Frontal cortex (tissue), 4 donors: ENCODE data around the gene ZBTB8B. TPM values are rescaled to one million over a fixed set of nuclear protein-coding genes. Genes with fewer than 3 reads are reported as not detected.
A peak's percentile ranks its signal among the peaks of the same experiment; 100 is the strongest.
"Not testable (repeated sequence)": the region's sequence is repeated elsewhere in the genome, so short reads cannot be mapped to it uniquely, and the experiment has no call there.

Experiments
- DNase-seq, 2 donors: peaks; one replicate each; pipeline ENCODE4 v3.0.0; 2012; ENCODE audit warnings: low spot score in 2 of 2
- FAIRE-seq: peaks from 2 replicates; lab custom pipeline; 2012; peaks lifted over from hg19 to GRCh38; lab: Jason Lieb, UNC
- total RNA-seq: library from RNA; depleted of rRNA; stranded (reverse); fragments of >200 nt; gene quantifications from one replicate; pipeline ENCODE4 v1.2.3, GENCODE V29; 2014
- donor health status: control.
- donor health status: control.
- donor health status: control.

The ZBTB8B gene
- total RNA-seq, result 15.9 TPM

DNA sequence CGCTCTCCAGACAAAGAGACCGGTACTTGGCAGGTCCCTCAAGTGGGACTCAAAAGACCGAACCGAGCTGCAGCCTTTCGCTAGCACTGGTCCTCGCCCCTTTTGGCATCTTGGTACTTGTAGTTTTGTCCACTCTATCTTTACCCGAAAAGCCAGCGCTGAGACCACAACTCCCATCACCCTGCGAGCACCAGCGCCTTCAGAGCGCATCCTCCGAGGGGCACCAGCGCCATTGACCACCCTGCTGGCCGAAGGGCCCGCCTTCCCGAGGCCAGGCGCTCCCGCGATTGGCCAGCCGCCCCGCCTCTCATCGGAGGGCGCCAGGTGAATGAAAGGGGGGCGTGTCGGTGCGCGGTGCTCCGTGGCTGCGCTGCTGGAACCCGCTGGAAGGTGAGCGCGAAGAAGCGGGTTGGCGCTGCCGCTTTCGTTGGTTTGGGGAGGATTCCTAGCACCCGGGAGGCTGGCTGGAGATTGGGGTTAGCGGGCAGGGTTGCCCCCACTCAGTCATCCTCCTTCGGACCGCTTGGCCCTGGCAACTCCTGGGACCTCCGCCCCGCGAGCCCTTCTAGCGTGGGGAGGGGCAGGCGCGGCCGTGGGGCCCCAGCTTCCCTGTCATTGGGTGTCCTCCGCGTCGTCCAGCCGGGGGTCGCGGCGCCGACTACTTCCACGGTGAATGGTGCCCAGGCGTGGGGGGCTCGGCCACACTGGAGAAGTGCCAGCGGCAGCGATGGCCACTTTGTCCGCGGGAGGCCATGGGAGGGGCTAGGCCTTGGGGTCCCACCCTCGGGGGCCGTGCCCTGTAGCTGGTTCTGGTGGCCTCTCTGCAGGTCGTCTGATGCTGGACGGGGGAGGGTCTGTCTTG is at the start of gene ZBTB8B:
Gene ZBTB8B (plus strand): TSS at position 357 of the 862 bp plus-strand sequence. CDS start 5,553 bp downstream, outside the sequence.
- DNase-seq (peak; percentile 90 to 91), FAIRE-seq (no peak)

- DNase-seq, result no peak
- no peak for FAIRE-seq
These were observed 43.1 kb upstream of the ZBTB8B start for GRCh38 chr1:32421775-32422174.

DNA sequence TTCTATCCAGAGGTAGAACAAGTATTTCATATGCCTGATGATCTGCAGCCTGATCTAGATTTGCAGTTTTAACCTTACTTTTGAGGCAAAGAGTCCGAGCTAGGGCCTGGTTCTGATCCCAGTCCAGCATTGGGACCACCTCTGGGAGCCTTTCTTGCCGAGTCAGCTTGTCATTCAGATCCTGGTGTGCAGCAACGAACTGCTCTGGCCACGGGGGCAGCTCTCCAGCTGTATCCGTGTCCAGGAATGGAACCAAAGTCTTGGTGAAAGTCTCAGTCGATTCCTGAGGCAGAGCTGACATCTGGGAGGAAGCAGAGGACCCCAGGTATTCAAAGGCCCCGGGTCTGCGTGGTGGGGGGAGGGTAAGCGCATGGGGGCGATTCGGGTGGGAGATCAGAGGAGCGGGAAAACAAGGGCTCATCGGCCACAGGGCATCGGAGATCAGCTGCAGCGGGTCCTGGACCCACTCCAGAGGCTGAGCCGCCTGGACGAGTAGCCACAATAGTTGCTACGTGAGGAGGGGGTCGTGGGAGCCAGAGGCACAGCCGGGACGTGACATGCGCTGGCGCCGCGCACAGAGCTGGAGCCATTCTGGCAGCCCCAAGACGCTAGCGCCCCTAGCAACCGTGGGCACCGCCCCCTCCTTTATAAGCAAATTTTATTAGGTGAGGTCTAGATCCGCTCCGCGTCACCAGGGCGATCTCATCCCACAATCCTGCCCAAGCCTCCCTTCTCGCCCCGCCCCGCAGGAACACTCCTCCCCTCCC is 38.2 kb upstream of the ZBTB8B start:
- peak in 1 of 2 donors; percentile 39 for DNase-seq
- FAIRE-seq, result no peak

DNA sequence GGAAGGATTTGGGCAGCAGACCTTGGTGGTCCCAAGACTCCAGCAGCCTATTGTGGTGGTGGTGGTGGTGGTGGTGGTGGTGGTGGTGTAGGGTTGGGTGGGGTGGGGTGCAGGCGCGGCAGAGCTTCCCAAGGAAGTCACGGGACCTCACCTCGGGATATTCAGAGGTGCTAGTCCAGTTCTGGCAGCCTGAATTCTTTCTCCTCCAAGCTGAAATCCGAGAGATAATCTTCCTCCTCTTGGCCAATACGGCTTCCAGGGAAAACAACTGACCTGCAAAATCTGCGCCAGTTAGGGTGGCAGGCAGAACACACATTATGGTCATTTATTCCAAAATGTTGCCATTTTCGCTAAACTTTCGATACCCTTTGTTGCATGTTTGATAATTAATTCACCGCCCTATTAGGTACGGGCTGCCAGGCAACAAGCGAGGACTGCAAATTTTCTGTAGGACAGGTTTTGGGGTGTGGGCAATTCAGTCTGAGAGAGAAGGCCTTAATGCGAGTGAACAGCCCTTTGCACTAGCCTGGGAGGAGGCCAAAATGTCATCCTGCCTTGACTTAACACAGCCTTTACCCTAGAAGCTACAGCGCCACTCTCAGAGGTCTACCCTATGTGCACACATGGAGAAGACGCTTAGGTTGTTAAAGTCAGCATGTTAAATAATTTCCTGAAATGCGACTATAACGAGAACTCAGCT is 37.5 kb upstream of the ZBTB8B start:
- FAIRE-seq (no peak), DNase-seq (no peak)

GRCh38 chr1:32431736-32432400 is 33.0 kb upstream of the ZBTB8B start:
- DNase-seq (no peak), FAIRE-seq (no peak)

GRCh38 chr1:32438136-32438535 is 26.7 kb upstream of the ZBTB8B start:
- FAIRE-seq, result no peak
- no peak for DNase-seq

DNA sequence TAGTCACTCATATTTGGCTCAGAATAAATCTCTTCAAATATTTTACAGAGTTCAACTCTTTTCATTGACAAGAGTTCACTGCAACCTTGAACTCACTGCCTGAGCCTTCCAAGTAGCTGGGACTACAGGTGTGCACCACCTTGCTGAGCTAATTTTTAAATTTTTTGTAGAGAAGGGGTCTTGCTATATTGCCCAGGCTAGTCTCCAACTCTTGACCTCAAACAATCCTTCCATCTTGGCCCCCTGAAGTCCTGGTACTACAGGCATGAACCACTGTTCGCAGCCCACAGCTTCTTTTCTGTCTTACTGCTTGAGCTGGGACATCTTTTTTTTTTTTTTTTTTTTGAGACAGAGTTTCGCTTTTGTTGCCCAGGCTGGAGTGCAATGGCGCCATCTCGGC is 26.1 kb upstream of the ZBTB8B start:
- not testable (repeated sequence) for DNase-seq, FAIRE-seq

- not testable (repeated sequence) for DNase-seq, FAIRE-seq
These were observed 23.4 kb upstream of the ZBTB8B start for GRCh38 chr1:32441467-32441866.

- FAIRE-seq, result no peak
These were observed 17.2 kb upstream of the ZBTB8B start for GRCh38 chr1:32447469-32448185.

GRCh38 chr1:32448186-32448772 is 16.6 kb upstream of the ZBTB8B start:
- DNase-seq, result not testable (repeated sequence)
- peak; percentile 69 for FAIRE-seq

More at GRCh38 chr1:32447469-32448185, 17.2 kb upstream of the ZBTB8B start:
- no peak for DNase-seq

DNA sequence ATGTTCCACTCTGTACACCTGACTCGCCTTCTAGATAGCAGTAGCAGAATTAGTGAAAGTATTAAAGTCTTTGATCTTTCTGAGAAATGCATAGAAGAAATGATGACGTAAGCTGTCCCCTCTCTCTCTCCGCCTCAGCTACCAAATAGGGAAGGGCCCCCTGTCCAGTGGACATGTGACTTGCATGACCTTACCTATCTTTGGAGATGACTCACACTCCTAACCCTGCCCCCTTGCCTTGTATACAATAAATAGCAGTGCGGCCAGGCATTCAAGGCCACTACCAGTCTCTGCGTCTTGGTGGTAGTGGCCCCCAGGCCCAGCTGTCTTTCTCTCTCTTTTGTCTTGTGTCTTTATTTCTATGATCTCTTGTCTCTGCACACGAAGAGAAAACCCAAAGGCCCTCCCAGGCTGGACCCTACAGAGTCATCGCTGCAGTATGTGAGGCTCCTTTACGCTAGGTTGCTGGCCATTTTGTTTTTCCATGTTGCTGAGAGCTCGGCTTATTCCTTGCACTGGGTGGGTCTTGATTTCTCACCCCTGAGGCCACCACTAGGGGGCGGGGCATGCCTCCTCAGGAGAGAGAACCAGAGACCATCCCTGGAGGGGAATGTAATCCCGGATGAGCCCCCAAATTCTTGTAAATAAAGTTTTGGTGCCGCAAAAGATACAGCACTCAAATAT is 16.0 kb upstream of the ZBTB8B start:
- FAIRE-seq, result no peak
- DNase-seq, result no peak

DNA sequence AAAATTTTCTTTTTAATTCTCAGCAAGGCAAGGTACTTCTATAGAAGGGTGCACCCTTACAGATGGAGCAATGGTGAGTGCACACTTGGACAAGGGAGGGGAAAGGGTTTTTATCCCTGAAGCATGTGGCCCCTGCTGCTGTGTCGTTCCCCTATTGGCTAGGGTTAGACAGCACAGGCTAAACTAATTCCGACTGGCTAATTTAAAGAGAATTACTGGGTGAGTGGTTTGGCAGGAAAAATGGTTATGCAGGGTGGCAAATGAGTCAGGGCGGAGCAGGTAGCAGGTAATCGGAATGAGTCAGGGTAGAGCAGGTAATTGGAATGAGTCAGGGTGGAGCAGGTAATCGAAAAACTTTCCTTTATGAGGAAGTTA is 15.4 kb upstream of the ZBTB8B start:
- DNase-seq, FAIRE-seq: not testable (repeated sequence)

DNA sequence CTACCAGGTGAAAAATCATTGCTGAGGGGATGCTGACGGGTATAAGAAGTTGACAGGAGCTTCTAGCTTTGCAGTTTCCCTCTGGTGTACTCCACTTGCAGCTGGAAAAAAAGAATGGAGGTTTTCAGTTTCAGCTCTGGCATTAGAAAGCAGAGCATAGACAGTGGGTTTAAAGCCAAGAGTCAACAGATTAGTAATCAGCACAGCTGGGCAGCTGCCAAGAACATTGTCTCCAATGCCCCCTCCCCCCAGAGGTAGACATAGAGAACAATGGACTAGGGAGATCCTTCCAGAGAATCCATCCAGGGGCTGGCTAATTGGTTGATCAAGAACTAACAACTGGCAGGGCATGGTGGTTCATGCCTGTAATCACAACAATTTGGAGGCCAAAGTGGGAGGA is 10.1 kb upstream of the ZBTB8B start:
- FAIRE-seq, result no peak

DNA sequence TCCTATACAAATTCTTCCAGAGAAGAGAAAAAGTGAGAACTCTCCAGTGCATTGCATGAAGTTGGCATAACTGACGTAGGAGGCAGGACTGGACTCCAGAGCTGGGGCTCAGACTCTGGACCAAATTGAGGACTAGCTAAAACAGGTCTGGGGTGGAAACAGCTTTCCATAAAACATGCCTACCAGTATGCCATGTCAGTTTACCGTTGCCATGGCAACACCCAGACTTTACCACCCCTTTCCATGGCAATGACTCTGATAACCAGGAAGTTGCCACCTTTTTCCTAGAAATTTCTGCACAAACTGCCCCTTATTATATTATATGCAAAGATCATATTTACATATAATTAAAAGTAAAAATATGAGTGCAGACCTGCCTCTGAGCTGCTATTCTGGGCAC is 8.9 kb upstream of the ZBTB8B start:
- DNase-seq (no peak), FAIRE-seq (no peak)

More for the DNA sequence above, 10.1 kb upstream of the ZBTB8B start:
- DNase-seq, result no peak

DNA sequence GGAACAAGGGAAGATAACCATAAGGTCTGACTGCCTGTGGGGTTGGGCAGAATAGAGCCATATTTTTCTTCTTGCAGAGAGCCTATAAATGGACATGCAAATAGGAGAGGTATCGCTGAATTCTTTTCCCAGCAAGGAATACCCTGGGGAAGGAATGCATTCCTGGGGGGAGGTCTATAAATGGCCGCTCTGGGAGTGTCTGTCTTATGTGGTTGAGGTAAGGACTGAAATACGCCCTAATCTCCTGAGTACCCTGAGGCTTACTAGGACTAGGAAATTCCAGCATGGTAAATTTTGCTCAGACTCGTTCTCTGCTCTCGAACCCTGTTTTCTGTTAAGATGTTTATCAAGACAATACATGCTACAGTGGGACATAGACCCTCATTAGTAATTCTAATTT is 6.1 kb upstream of the ZBTB8B start:
- FAIRE-seq, DNase-seq: not testable (repeated sequence)

DNA sequence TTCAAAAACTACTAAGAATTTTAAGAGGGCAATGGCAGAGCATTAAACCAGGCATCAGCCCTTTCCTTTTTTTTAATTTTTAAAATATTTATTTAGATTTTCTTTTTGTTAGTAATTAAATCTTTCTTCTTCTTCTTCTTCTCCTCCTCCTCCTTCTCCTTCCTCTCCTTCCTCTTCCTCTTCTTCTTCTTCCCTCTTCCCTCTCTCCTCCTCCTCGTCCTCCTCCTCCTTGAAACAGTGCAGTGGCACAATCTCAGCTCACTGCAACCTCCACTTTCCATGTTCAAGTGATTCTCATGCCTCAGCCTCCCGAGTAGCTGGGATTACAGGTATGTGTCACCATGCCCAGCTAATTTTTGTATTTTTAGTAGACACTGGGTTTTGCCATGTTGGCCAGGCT is 1.9 kb upstream of the ZBTB8B start:
- FAIRE-seq, DNase-seq: not testable (repeated sequence)

DNA sequence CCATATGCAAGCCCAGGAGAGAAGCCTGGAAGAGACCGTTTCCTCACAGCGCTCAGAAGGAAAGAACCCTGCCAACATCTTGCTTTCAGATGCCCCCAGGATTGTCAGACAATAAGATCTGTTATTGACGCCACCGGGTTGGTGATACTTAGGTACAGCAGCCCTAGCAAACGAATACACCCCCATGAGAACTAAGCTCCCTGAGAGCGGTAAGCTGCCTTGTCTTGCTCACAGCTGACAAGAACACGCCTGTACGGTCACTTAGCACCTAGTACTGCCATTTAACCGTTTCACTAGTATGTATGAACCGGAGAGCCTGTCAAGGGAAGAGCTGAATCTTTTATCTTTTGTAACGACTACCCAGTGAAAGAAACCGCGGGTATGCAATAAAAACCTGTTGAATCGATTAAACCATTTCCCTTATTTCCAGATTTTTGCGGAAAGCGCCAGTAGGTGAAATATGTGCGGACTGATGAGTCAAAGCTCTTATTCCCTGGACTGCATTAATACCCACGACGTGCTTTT is 619 bp upstream of the ZBTB8B start:
- FAIRE-seq, result no peak
- DNase-seq, result no peak

- DNase-seq (no peak), FAIRE-seq (no peak)
These were observed 684 bp downstream of the ZBTB8B start for GRCh38 chr1:32465578-32465933.
